Ramos (cell line): ENCODE data around the gene CFAP20DC.
"Not testable (repeated sequence)": the region's sequence is repeated elsewhere in the genome, so short reads cannot be mapped to it uniquely, and the experiment has no call there.

Experiments used
- in situ Hi-C: fragments of 300-500 bp; cut with MboI; formaldehyde crosslinking; loops from one replicate; pipeline ENCODE4 v1.14.3; 2022; ENCODE audit warnings: low sequenced_read_pairs; ENCODE audit not compliant: unreplicated experiment

Gene CFAP20DC

GRCh38 chr3:58708983-58709382 lies 340.8 kb downstream of the CFAP20DC start:
- in situ Hi-C loops: not testable (repeated sequence)

GRCh38 chr3:58708116-58708791 lies 341.6 kb downstream of the CFAP20DC start:
- in situ Hi-C loops: no loop called here

- in situ Hi-C loops: no loop called here
Observed at GRCh38 chr3:58707390-58707930, 342.4 kb downstream of the CFAP20DC start.

GRCh38 chr3:58706395-58707167 lies 343.2 kb downstream of the CFAP20DC start:
- in situ Hi-C loops: no loop called here

- in situ Hi-C loops: no loop called here
Observed at GRCh38 chr3:58704745-58705144, 345.1 kb downstream of the CFAP20DC start.

GRCh38 chr3:58704304-58704703 lies 345.5 kb downstream of the CFAP20DC start:
- in situ Hi-C loops: not testable (repeated sequence)

GRCh38 chr3:58698246-58698645 lies 351.6 kb downstream of the CFAP20DC start:
- in situ Hi-C loops: no loop called here

- in situ Hi-C loops: no loop called here
Observed at GRCh38 chr3:58697561-58697960, 352.3 kb downstream of the CFAP20DC start.

- in situ Hi-C loops: not testable (repeated sequence)
Observed at GRCh38 chr3:58696813-58697212, 353.0 kb downstream of the CFAP20DC start.

- in situ Hi-C loops: no loop called here
Observed at GRCh38 chr3:58696093-58696492, 353.7 kb downstream of the CFAP20DC start.

- in situ Hi-C loops: not testable (repeated sequence)
Observed at GRCh38 chr3:58695284-58695683, 354.5 kb downstream of the CFAP20DC start.

GRCh38 chr3:58693940-58694850 lies 355.6 kb downstream of the CFAP20DC start:
- in situ Hi-C loops: no loop called here

GRCh38 chr3:58692484-58692883 lies 357.3 kb downstream of the CFAP20DC start:
- in situ Hi-C loops: no loop called here
